UCSD-AML1 (cell line): Measurements from ENCODE around the gene DGAT2.

ENCODE experiments used
- DNase-seq: peaks from one replicate; lab custom pipeline; 2025; ENCODE audit not compliant: unreplicated experiment; lab: John Stamatoyannopoulos, UW

Gene DGAT2

GRCh38 chr11:75800136-75800675 is 31.6 kb downstream of the DGAT2 start:
- DNase-seq, result no peak

GRCh38 chr11:75800728-75801361 is 32.3 kb downstream of the DGAT2 start:
- no peak for DNase-seq

GRCh38 chr11:75801362-75802020 is 32.9 kb downstream of the DGAT2 start:
- no peak for DNase-seq

- DNase-seq, result no peak
Observed at GRCh38 chr11:75802021-75802912, 33.7 kb downstream of the DGAT2 start.

- DNase-seq, result peak; percentile 60
Observed at GRCh38 chr11:75802913-75803820, 34.6 kb downstream of the DGAT2 start.

- DNase-seq, result no peak
Observed at GRCh38 chr11:75809111-75809510, 40.5 kb downstream of the DGAT2 start.

- DNase-seq, result no peak
Observed at GRCh38 chr11:75809991-75810390, 41.4 kb downstream of the DGAT2 start.

- DNase-seq, result no peak
Observed at GRCh38 chr11:75810637-75811390, 42.2 kb downstream of the DGAT2 start.

GRCh38 chr11:75811485-75811884 is 42.9 kb downstream of the DGAT2 start:
- DNase-seq, result no peak

GRCh38 chr11:75812542-75813040 is 44.0 kb downstream of the DGAT2 start:
- DNase-seq, result no peak

- no peak for DNase-seq
Observed at GRCh38 chr11:75813124-75813523, 44.5 kb downstream of the DGAT2 start.

GRCh38 chr11:75813622-75814039 is 45.1 kb downstream of the DGAT2 start:
- DNase-seq, result no peak

- DNase-seq, result no peak
Observed at GRCh38 chr11:75814363-75814676, 45.7 kb downstream of the DGAT2 start.

- peak; percentile 98 for DNase-seq
Observed at GRCh38 chr11:75814677-75815344, 46.2 kb downstream of the DGAT2 start, which contains the start of gene UVRAG. UVRAG (plus strand) TSS chr11:75815210; CDS start chr11:75815408, 198 bp downstream.

- peak; percentile 65 for DNase-seq
Observed at GRCh38 chr11:75815345-75816168, 47.0 kb downstream of the DGAT2 start.

GRCh38 chr11:75816561-75817239 is 48.1 kb downstream of the DGAT2 start:
- DNase-seq, result no peak

- DNase-seq, result no peak
Observed at GRCh38 chr11:75820645-75821044, 52.1 kb downstream of the DGAT2 start.

GRCh38 chr11:75821202-75821601 is 52.6 kb downstream of the DGAT2 start:
- no peak for DNase-seq
